GM18870 (cell line): ENCODE measurements around the gene NRP2.

ENCODE experiments used
- ATAC-seq: cut with Tn5 transposase; IDR thresholded peaks from one replicate; pipeline ENCODE4 v1.9.1; 2021; ENCODE audit warnings: moderate library complexity; ENCODE audit not compliant: unreplicated experiment

Gene NRP2

GRCh38 chr2:205769879-205770278 lies 87.6 kb downstream of the NRP2 start:
- no peak for ATAC-seq

- no peak for ATAC-seq
These were observed 88.3 kb downstream of the NRP2 start for GRCh38 chr2:205770577-205770976.

DNA sequence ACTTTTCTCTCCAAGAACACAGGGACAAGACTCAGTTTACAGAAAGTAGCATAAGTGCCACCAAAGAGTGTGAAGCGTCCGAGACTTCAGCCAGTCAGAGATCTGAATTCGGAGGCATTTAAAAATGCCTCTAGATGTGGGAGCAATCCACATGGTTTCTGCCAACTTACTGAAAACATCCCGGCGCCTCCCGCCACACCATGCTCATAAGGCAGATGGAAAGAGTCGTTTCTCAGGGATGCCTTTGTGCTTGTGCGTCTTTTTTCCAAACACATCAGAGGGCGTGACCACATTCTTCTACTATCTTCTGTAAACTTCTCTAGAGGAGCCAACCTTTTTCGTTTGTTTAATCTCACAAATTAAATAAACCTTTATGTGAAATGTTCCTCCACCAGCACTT lies 88.7 kb downstream of the NRP2 start:
- no peak for ATAC-seq

DNA sequence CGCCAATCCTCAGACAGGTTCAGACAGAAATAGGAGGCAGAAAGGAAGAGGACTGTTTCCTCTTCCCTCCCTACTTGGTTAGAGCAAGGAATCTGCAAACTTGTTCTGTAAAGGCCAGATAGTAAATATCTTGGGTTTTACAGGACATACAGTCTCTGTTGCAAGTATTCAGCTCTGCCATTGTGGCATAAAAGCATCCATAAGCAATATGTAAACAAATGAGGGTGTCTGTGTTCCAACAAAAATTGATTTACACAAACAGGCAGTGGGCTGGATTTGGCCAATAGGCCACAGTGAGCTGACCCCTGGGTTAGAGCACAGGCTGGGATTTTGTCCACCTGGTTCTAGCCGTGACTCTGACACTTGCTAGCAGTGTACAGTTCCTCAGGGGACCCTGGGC lies 89.4 kb downstream of the NRP2 start:
- no peak for ATAC-seq

GRCh38 chr2:205772983-205773382 lies 90.7 kb downstream of the NRP2 start:
- ATAC-seq, result no peak

DNA sequence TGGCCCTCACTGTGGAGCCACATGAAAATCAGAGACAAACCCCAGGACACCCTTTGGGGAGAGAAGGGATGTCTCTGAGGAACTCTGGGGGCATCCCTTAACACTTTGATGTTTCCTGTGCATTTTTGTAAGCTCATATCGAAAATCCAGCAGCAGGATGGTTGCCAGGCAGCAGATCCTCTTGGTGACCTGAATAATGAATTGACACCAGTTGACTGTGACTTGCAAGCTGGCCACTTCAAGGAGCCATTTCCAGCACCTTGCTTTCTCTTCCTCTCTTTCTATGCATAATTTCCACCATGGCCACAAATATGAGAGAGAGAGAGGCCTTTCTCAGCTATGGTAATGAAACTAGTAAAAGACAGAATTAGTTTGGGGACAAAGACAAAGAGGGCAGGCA lies 91.7 kb downstream of the NRP2 start:
- ATAC-seq, result no peak

- ATAC-seq, result no peak
These were observed 93.0 kb downstream of the NRP2 start for GRCh38 chr2:205775097-205775877.

- ATAC-seq, result no peak
These were observed 93.8 kb downstream of the NRP2 start for GRCh38 chr2:205776139-205776538.

DNA sequence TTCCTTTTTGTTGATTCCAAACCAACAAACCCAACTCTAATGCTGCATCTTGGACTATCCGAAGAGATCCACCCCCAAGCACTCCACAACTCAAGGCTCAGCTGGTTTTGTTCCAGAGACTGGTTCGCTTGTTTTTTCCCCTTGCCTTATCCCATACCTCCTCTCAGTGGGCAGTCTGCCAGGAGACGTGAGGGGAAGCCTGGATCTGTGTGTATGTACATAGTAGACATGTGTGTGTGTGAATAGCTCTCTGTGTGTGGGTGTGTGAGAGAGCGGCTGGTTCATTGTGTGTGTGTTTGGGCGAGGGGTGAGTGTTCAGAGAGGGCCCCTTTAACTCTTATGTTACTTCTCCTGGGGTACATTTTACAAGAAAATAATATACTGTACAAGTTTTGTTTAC lies 94.4 kb downstream of the NRP2 start:
- no peak for ATAC-seq

DNA sequence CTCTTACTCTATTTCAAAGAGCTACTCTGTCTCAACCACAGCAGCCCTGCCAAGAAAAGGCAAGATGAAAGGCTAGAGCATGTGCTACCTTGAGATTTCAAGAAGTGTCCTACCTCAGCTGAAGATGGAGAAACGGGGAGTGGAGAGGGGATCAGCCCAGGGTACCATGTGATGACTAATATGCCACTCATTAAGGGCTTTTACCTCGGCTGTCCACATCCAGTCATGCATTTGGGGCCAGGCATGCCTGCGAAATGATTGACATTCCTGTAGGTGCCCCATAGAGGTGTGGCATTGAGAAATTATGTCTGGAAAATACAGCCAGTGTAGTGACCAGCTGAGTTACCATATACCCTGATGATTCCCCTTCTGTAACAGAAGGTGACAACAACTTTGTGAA lies 96.1 kb downstream of the NRP2 start:
- ATAC-seq, result no peak

DNA sequence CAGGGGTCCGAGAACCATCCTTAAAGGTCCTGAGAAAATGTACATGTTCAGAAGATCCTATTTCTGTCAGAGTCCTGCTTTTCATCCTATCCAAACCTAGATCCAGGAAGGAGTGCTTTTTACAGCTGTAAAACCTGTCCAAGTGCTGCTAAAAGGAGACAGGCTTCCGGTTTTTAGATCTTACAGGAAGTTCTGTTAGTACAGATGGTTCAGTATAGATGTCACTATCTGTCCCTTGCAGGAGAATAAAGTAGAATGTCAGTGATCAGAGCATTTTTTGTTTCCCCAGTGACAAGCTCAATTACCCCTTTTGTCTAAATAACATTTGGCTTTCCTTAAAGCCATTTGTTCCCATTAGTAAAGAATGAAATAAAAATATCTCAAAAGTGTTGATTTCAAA lies 98.3 kb downstream of the NRP2 start:
- ATAC-seq, result no peak

GRCh38 chr2:205781244-205781931 lies 99.1 kb downstream of the NRP2 start:
- ATAC-seq, result no peak

- ATAC-seq, result no peak
These were observed 100.6 kb downstream of the NRP2 start for GRCh38 chr2:205782941-205783340.

DNA sequence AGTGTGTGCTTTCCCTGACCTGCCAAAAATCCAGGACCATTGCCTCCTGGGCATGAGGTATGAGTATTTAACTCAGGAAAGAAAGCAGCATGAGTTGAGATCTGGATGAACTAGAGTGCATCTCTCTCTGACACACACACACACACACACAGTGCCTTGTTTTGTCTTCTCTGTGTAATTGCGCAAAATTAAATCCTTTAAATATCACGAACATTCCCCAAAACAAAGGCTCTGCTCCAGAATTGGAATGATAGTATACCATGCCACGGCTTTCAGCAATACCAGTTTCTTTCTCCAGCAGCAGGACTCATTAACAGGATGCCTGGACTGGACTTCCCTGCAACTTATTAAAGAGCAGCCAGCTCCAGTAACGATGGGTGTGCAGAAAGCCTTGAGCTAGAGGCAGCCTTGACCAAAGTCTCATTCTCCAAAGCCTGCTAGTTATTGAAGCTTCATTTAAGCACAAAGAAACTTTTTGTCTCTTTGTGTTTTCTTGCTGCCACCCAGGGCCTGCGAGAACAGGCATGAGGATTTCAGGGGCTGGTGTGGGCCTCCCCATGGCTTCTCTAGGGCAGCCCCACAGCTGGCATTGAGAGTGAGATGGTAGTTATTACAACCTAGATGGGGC lies 101.7 kb downstream of the NRP2 start:
- ATAC-seq, result no peak

DNA sequence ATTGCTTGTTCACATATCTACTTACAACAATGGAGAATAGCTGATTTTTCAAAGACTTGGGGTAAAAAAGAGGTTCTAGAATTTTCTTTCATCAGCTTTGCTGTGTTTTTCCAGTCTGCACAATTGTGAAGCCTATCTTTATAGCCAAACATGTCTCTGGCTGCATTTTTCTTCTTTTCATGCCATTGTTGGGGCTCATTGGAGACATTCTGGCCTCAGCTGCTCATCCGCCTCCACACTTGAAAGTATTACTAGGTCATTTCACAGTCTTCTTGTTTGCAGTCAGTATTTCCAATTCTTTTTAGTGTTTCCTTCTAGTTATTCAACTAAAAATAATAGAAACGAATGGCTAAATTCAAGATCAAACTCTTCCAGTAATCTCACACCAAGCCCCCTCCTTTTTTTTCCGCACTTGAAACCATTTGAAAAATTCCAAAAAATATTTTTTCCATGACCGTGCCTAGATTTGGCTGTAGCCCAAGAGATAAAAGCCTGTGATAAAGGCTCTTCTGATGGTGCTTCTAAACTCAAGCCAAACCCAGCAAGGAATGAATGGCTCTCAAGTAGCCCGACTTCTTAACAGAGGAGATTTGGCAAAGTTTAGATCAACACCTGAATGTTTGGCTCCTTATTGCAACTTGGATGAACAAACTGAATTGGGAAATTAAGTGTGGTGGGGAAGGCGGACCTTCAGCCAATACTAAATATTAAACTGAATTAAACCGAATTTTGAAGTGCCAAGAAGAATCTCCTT lies 103.4 kb downstream of the NRP2 start:
- ATAC-seq, result no peak

GRCh38 chr2:205786976-205787375 lies 104.7 kb downstream of the NRP2 start:
- ATAC-seq, result no peak

GRCh38 chr2:205787761-205788160 lies 105.5 kb downstream of the NRP2 start:
- no peak for ATAC-seq

- no peak for ATAC-seq
These were observed 107.6 kb downstream of the NRP2 start for GRCh38 chr2:205789906-205790305.

DNA sequence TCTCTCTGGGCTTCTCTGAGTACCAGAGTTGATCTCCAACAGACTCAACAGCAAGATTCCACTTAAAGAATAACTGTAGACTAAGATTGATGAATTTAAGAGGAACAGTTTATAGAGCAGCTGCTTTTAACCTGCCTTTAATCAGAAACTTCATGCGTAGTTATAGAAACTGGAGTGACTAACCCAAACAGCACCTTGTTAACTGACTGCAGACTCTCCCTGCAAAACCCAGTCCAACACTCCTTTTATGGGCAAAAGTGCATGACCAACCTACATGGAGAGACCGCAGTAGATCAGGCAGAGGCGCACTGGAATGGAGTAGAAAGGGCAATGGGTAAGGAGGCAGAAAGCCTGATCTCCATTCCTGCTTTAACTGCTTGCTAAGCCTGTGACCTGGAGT lies 110.6 kb downstream of the NRP2 start:
- ATAC-seq, result no peak

DNA sequence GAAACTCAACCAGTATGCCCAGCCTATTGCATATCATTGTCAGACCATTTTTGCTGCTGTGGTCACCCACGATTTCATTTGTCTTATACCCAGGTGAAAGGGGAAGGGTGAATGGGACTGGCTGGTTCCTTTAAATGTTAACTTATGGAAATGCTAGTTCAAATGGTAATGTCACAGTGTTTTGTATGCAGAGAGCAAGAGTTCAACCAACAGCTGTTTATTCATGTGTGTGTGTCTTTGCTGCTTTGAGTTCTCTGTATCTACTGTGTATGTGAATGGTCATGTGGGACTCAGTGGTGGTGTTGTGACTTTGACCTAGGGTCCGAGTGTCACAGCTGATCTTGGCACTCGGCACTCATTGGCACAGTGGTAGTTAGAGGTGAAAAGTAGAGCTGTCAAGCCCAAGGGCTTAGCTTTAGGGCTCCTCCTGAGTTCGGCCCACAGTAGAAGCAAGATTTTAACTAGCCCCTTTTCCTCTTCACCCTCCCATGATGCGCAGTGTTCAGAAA lies 114.6 kb downstream of the NRP2 start:
- no peak for ATAC-seq

GRCh38 chr2:205797866-205798265 lies 115.6 kb downstream of the NRP2 start:
- no peak for ATAC-seq
